Esophagus mucosa (tissue), 1 donor: ENCODE results near the gene PHF2. TPM values are rescaled to one million over a fixed set of nuclear protein-coding genes. Genes with fewer than 3 reads are reported as not detected.

Experiments used
- ATAC-seq: fragments of 200-7000 bp; cut with Tn5 transposase; one replicate; pipeline ENCODE4 v1.9.1; 2020
- total RNA-seq: library from RNA; stranded (reverse); gene quantifications from one replicate; pipeline ENCODE4 v1.2.4, GENCODE V29; 2023
- donor health status: DM: yes; HTN: yes; CAD: no.

The PHF2 gene
- total RNA-seq: 12.1 TPM

DNA sequence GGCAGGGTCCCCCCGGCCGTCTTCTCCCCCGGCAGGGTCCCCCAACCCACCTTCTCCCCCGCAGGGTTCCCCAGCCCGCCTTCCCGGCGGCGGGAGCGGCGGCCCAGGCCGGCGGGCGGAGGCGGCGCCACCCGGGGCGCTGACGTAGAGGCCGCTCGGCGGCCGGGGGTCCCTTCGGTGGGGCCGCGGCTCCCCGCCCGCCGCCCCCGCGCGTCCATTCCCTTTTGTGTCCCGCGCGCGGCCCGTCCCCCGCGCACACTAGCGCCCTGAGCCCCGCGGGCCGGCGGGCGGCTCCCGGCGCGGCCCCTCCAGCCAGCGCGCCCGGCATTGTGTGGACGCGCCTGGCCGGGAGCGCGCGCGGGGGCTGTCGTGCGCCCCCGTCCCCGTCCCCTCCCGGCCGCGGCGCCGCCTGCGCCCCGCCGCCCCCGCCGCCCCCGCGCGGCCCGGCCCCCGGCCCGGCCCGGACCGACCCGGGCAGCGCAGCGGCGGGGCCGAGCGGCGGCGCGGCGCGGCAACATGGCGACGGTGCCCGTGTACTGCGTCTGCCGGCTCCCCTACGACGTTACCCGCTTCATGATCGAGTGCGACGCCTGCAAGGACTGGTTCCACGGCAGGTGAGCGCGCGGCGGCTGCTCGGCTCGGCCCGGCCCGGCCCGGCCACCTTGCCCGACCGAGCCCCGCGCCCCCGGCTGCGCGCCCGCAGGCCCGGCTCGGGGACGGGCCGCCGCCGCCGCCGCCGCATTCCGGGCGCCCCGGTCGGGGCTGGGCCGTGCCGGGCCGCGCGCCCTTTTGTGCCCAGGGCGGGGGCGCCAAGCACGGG is at the start of gene PHF2:
TSS of gene PHF2 (plus strand) at position 327 of the 820 bp plus-strand sequence. CDS start at position 517, 190 bp downstream.
- peak; percentile 1 for ATAC-seq

DNA sequence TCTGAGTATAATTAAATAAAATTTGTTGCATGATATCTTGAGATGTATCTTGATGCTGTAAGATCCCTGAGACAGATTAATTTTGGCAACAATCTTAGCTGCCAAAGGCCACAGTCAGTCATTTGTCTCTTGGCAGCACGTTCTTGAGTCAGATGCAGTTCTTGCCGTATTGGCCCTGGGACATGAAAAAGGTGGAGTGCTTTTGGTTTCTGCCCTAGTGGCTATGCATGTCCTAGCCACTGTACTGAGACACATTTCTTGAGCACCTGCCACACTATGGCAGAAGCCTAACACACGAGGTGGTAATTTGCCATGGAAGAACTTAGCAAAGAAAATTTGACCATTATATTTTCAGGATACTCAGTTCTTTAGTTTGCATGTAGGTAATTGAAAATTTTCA is 45.0 kb upstream of the PHF2 start:
- no peak for ATAC-seq

DNA sequence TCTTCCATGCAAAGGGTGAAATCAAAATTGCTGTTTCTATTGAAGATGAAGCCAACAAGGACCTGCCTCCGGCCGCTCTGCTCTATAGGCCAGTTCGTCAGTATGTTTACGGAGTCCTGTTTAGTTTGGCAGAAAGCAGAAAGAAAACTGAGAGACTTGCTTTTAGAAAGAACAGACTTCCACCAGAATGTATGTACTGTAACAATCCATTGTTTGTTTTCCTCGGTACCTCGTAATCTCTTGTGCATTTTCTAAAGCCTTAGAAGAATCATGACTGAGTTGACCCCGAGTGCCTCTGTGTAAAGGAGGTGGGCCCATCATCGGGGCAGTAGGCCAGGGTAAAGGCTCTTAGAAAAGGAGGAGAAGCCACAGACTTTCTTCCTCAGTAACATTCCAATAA is 44.2 kb upstream of the PHF2 start:
- no peak for ATAC-seq

DNA sequence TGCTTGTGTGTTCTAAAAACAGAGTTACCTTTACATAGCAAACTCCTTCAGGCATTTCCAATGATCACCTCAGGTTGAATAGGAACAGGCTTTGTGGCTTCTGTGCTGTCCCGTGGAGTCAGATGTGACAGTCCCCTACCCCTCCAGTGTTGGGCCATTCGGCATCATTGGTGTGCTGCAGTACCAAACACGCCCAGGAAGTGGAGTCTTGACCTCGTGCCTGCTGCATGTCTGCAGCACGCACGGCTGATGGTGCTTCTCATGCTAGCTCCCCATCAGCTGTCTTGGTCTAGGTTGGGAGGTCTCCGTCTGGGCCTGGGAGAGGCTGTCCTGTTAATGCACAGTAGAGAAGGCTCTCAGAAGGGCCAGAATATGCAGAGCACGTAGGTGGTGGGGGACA is 42.5 kb upstream of the PHF2 start:
- no peak for ATAC-seq

DNA sequence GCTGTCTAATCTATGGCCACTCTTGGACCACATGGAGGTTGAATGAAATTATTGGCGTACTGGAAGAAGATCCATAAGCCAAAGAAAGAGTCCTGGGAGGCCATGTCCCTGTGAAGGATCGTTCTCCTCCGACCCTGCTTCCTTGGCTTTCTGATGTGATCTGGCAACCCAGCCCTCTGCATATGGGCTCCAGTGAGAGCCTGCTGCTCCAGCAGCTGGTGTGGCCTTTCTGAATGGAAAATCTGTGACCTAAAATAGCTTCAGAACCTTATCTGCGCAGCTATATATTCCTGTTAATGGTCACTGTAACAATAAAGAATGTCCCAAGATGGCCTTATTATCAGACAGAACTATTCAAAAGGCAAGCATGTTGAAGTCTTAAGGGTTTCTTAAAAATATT is 40.2 kb upstream of the PHF2 start:
- no peak for ATAC-seq

DNA sequence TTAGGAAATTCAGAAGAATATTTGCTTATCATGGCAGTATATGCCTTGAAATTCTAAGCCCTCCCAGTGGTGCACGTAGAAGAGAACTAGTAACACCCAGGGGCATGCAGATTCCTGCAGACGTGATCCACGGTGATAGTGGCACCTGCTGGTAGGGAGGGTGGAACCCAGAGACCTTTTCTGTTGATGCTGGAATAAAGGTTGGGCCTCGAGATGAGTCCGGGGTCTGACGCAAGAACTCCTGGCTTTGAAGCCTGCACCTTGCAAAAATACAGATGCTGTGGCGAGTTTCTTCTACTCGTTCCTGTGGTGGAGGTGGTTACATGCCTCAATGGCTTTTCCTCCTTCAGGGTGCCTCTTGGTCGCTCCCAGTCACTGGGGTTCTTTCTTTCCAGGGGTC is 39.5 kb upstream of the PHF2 start:
- ATAC-seq: peak; percentile 35

DNA sequence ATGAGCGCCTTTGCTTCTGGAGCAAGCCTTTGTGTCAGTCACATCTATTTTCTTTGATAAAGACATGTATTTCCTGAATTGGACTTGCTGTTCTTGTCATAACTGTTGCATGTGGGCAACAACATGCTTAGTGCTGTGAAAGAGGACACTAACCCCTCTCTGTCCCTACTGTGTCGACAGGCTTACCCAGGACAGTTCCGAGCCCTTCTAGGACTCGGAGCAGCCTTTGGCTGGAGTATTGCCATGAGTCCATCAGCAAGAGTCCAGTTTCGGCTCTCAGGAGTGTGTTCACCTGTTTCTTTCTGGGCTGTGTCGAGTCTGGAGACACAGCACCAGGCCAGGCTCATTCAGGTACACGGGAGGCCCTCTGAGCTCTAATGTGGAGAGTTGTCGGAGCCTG is 36.1 kb upstream of the PHF2 start:
- ATAC-seq: no peak

DNA sequence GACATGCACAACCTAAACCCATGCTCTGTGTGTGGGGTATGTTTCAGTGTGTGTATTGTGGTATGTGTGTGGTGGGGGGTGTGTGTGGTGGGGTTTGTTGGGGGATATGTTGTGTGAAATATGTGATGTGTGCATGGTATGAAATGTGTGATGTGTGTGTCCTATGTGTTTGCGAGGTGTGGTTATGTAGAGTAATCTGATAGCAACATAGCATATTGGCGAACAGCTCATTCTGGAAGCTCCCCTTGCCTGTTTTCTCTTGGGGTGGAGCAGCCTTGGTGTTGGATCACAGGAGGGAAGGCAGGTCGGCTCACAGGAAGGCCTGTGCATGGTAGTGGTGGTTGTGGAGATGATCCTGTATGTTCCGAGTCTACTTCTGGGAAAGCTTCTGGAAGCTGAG is 35.4 kb upstream of the PHF2 start:
- no peak for ATAC-seq

DNA sequence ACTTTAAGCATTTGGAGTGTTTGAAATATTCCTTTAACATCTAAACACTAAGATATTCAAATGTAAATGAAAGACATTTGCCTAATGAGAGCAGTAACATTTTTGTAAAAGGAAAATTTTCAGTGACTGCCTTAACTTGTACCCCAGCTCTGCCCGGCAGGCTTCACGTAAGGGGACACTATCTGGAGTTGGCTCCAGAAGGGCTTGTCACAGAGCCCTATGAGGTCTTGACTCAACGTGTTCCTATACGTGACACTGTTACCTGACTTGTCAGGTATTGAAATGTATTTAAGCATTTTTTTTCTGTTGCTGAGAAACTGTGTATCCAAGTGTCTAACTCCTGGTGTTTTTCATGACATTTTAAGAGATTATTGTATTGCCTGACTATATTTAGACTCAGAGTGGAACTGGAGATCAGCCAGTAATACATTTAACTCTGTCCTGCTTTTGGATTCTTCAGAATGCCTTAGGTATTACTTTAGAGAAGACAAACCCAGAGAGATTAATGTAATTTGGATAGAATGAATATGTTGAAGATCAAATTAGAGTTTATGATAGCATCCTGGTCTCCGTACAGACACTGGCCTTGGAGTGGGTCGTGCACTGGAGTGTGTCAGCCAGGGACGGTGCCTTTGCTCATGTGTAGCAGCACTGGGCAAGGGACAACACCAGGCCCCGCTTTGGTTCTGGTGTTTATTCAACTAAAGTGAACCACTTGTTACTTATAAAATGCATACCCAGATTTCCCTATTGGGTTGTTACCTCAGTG is 34.6 kb upstream of the PHF2 start:
- no peak for ATAC-seq

DNA sequence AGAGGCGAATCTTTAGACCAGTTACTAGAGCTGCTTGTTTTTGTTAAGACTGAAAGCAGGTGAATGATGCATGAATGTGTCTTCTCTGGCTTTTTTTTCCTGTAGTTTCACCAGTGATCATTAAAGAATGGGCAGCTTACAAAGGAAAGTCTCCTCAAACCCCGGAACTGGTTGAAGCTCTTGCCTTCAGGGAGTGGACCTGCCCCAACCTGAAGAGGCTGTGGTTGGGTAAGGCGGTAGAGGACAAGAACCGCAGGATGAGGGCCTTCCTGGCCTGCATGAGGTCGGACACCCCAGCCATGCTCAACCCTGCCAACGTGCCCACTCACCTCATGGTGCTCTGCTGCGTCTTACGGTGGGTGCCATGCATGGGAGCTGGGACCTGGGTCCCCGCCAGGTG is 33.3 kb upstream of the PHF2 start:
- peak; percentile 49 for ATAC-seq

DNA sequence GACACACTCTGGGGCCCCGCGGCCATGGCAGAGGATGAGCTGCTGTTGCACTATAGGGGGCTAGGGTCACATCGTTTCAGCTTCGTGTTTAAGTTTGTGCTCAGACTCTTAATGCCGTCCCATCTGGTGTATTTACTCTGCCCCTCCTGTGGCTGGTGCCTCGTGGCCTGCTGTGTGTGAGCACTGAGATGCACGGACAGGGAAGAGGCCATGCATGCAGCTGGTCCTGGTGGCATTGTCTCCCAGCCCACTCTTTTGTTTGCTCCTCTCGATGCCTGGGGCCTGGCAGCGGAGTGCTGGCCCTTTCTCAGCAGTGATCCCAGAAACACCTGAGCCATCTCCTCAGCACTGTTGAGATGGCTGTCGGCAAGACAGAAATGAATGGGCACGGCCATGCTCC is 30.0 kb upstream of the PHF2 start:
- no peak for ATAC-seq

DNA sequence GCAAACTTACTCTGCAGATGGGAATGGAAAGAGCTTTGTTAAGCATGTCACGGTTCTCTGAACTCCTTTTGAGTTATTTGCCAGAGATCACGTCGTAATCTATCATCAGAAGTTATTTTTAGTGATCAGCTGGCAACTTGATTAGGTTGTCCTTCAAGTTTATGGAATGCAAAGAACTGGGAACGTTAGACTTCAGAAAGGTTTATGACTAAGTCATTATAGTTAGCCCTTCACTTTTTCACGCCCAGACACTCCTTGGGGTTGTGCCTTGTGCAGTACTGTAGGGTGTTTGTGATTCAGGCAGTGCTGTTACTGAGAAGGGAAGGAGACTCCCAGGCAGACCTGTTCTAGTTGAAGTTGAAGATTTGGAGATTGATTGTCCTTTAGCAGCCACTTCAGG is 26.8 kb upstream of the PHF2 start:
- peak; percentile 98 for ATAC-seq

DNA sequence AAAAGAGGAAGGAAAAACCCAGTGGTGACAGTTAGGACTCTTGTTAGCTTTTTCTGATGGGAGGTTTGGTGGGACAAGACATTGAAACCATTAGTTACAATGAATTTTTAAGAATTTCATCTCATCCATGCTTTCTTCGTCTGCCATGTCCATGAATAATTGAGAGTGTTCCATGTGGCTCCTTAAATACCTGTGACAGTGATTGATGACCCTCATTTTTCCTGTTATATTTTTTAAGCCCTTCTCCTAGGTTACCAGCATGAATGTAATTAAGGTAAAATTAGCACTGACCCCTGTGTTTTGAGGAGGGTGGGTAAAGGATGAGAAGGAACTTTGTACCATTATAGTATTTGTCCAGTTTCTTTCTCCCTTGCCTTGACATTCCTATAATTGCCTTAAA is 23.5 kb upstream of the PHF2 start:
- no peak for ATAC-seq

DNA sequence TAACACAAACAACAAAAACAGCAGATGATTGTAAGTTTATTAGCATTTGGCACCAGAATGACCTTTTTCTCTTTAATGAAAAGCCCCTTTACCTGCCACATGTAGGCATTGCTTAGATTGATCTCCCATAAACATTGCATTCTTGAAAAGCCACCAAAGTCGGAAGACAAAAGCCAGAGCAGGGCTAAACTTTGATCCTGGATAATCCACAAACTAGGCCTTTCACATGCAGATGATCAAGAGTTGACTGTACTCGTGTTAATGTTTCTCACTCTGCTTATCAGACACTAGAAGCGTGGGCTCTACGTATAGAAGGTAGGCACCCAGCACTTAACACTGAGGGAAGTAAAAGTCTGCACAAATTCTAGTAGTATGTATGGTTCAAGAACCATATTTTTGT is 21.0 kb upstream of the PHF2 start:
- ATAC-seq: no peak

DNA sequence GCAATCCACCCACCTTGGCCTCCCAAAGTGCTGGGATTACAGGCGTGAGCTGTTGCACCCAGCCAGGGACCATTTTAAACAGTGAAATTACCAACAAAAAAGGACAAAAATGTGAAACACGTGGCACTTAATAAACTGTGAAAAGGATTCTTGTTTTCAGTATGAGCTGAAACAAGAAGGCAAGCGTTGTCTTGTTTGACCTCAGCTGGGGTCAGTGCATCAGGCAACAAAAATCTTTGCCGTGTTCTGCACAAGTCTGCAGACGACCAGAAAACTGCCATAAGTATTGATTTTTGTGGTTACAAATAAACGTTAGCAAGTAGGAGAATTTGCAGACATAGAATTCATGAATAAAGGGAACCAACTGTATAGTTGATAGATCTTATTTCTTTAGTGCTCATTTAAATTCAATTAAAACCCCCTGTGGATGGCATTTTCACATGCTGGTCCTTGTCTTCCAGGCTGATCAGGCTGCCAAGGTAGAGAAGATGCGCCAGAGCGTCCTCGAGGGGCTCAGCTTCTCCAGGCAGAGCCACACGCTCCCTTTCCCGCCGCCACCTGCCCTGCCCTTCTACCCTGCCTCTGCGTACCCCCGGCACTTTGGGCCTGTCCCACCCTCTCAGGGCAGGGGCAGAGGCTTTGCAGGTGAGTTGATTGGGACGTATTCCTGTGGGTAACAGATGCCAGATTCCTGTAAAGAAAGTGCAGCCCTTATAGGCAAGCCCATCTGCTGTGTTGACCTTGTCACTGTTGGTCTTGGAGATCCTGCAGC is 18.8 kb upstream of the PHF2 start:
- no peak for ATAC-seq

DNA sequence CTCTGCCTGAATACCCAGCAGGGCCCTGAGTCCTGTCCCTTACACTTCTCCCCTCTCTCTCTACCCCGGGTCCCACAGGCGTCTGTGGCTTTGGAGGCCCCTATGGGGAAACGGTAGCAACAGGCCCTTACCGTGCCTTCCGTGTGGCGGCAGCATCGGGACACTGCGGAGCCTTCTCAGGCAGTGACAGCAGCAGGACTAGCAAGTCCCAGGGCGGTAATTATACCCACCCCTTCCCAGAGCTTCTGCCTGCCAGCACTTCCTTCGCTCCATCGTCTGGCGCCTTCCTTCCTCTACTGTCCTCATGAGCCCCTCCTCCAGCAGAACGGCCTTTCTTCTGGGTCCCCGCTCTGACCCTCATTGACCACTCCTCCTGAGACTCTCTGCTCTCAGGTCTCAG is 17.9 kb upstream of the PHF2 start:
- no peak for ATAC-seq

DNA sequence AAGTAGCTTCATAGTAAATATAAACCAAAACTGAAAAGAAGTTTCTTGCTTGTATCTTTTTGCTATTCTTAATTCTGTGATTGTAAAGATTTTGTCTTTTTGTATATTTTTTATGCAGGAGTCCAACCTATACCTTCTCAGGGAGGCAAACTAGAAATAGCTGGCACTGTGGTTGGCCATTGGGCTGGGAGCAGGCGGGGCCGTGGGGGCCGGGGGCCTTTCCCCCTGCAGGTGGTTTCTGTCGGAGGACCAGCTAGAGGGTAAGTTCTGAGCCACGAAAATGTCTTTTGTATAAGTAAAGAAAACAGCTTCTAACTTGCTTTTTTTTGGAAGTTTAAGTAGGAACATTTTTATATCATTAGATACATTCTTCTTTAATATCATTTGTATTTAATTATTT is 15.4 kb upstream of the PHF2 start:
- no peak for ATAC-seq

DNA sequence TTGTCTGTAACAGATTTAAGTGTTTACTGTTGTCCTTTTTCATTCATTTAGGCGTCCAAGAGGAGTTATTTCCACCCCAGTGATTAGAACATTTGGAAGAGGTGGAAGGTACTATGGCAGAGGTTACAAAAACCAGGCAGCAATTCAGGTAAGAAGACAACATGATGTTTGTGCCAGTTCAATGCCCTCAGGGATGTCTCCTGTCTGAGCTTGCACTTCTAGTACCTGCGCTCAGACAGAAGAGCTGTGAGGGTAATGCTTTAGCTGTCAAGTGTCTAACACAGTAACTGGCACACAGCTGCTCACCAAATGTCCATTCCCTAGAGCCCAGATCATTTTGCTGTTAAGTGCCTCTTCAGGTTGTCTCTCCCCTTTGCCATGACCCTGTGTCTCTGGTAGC is 14.2 kb upstream of the PHF2 start:
- ATAC-seq: no peak

DNA sequence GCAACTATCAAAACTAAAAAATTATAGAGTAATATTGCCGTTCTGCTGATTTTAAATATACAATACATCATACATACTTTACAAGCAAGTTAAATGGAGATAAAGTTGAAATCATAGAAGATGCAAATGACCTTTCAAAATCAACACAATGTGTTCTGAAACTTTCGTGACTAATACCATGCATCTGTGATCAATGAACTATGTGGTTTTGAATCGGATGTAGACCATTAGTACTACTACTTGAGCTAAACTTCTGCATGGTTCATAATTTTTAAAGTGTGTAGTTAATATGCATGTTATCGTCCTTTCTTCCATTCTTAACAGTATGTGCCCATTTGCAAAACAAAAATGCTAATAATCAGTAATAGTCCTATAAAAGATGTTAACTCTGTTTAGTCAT is 11.3 kb upstream of the PHF2 start:
- ATAC-seq: no peak

DNA sequence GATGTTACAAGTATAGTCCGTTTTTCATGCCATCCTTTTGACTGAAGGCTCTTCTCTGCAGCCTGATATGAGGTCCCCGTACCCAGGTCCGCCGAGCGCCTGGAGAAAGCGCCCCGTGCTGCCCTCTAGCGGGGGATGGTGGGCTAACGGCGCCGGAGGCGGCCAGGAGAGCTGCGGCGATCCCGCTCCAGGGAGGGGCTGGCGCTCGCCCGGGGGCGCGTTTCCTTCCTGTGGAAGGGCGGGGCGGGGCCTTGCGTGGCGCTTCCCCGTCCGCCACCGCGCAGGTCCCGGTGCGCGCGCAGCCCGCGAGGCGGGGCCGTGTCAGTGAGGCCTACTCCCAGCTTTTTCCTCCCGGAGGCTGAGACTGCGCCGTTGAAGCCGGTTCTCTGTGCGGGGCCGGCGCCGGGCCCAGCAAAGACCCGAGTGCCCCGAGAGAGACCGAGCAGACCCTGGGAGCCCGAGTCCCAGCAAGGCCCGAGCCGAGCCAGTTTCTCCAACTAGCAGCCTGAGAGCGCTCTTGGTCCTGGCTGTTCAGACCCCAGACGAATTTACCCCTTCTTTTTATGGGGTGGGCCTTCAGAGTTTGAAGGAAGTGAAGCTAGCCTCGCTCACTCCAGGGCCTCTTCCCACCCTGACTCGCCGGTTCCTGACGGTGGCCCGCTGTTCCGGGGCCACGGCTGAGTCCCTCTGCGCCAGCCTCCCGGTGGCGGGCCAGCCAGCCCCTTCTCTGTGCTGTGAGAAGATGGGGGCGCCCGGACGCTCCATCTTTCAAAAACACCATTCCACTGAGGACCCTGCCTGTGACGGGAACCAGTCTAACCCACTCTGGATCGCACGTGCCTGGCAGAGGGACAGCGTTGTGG is 9.7 kb upstream of the PHF2 start:
- peak; percentile 98 for ATAC-seq

DNA sequence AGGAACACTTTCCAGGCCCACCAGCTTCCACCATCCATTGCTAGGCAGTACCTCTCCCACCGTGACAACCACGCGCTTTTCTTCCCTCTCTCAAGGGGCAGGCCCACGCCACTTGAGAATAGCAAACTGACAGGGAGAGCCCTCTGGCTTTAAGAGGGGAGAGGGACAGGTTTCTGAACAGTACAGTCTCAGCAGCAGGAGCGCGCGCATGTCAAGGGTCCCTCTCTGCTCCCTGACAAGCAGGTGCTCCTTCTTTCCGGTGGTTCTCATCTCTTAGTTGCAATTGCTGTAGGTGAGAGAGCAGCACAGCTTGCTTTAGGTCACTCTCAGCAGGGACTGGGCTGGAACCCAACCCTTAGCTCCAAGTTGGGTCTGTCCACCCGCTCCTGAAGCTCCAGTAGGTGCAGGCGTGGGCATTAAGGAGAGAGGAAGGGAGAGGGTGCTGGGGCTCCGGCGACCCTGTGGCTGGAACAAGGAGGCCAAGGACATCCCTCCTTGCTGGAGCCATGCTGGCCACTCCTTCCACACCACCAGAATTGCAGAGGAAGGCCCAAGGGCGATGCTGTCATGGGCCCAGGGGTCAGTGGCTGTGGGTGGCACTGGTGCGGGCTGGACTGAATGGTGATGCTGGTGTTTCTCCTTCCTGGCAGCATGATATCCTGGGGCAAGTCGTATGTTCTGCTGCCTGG is 9.0 kb upstream of the PHF2 start:
- no peak for ATAC-seq

DNA sequence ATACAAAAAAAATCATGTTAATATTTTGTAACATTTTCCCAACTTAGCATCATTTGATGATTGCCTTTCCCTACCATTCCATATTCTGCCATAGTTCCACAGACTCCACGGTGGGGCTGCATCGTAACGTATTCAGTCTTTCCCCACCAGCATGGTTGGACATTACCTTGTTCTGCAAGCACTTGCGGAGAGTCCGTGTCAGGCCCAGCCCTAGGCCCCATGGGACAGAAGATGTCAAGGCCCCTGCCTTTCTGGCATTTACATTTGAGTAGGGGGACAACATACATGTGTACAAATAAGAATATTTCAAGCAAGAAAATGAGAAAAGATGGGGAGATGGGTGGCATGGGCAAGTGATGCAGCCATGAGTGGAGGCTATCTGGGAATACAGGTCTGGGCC is 8.2 kb upstream of the PHF2 start:
- no peak for ATAC-seq
